H1 (cell line): ENCODE results near the gene NOSIP. TPM values are rescaled to one million over a fixed set of nuclear protein-coding genes. Genes with fewer than 3 reads are reported as not detected.

Experiments
- CTCF ChIA-PET: fragments of 300-600 bp; sonication (Branson Sonifier 250); formaldehyde crosslinking; loops from one replicate; lab custom pipeline; 2021; ENCODE audit not compliant: partially characterized antibody; lab: Charles Lee
- POLR2A ChIA-PET: fragments of 300-600 bp; sonication (Branson Sonifier 250); formaldehyde crosslinking; loops from one replicate; lab custom pipeline; 2021; ENCODE audit warnings: inconsistent platforms; ENCODE audit not compliant: partially characterized antibody; lab: Charles Lee
- DNase-seq, 2 experiments: peaks; one replicate each; pipeline versions ENCODE4 v3.0.0 to v3.0.0-alpha.2; 2010 to 2022; ENCODE audit warnings: low spot score in 2 of 2, low read depth in 1 of 2, mixed read lengths in 1 of 2
- FAIRE-seq: peaks from 2 replicates; lab custom pipeline; 2011; peaks lifted over from hg19 to GRCh38; lab: Jason Lieb, UNC
- H2AFZ ChIP-seq: 2 replicates; pipeline ENCODE4 v1.8.1; 2012; ENCODE audit warnings: low read length, inconsistent platforms
- H2AK5ac ChIP-seq: 2 replicates; pipeline ENCODE4 v1.6.1; 2013; ENCODE audit warnings: low read depth, low read length
- H2BK120ac ChIP-seq: replicated peaks from 2 replicates; pipeline ENCODE3; 2013; ENCODE audit warnings: low read depth, low read length, inconsistent platforms
- H2BK12ac ChIP-seq: 2 replicates; pipeline ENCODE4 v1.6.1; 2013; ENCODE audit warnings: low read depth, low read length
- H2BK15ac ChIP-seq: 2 replicates; pipeline ENCODE4 v1.6.1; 2013; ENCODE audit warnings: low read length
- H2BK20ac ChIP-seq: 2 replicates; pipeline ENCODE4 v1.6.1; 2013; ENCODE audit warnings: low read length
- H2BK5ac ChIP-seq: 2 replicates; pipeline ENCODE4 v1.6.1; 2013; ENCODE audit warnings: low read depth, low read length
- H3K14ac ChIP-seq: 2 replicates; pipeline ENCODE4 v1.6.1; 2013; ENCODE audit warnings: inconsistent platforms; ENCODE audit not compliant: insufficient read length
- H3K18ac ChIP-seq: 2 replicates; pipeline ENCODE4 v1.6.1; 2013; ENCODE audit warnings: low read length; ENCODE audit errors: extremely low read depth
- H3K23ac ChIP-seq: 2 replicates; pipeline ENCODE4 v1.6.1; 2013; ENCODE audit warnings: inconsistent platforms; ENCODE audit not compliant: insufficient read length
- H3K23me2 ChIP-seq: 2 replicates; pipeline ENCODE4 v1.6.1; 2013; ENCODE audit warnings: low read depth, low read length
- H3K27ac ChIP-seq: 2 replicates; pipeline ENCODE4 v1.6.1; 2011; ENCODE audit warnings: low read depth, low read length, inconsistent platforms
- H3K27me3 ChIP-seq, 4 experiments: replicated peaks in 1 of 4; 1 replicate in 1 of 4; 2 replicates in 3 of 4; pipeline versions ENCODE4 v1.6.1 to v1.8.1; 2011 to 2013; ENCODE audit warnings: low read length in 3 of 4, mild to moderate bottlenecking in 3 of 4, inconsistent platforms in 2 of 4, mixed read lengths in 2 of 4, moderate library complexity in 1 of 4; ENCODE audit not compliant: control insufficient read depth in 3 of 4, insufficient read depth in 3 of 4; ENCODE audit errors: extremely low read depth in 1 of 4
- H3K36me3 ChIP-seq, 4 experiments: 2 replicates each; pipeline versions ENCODE4 v1.6.1 to v1.8.1; 2011 to 2013; ENCODE audit warnings: mild to moderate bottlenecking in 4 of 4, low read length in 3 of 4, moderate library complexity in 2 of 4, control low read depth in 1 of 4, inconsistent platforms in 1 of 4; ENCODE audit not compliant: insufficient read depth in 4 of 4, control insufficient read depth in 2 of 4
- H3K4ac ChIP-seq: replicated peaks from 2 replicates; pipeline ENCODE3; 2013; ENCODE audit warnings: low read length, low read depth, mixed read lengths, inconsistent platforms; ENCODE audit not compliant: insufficient read length
- H3K4me1 ChIP-seq, 4 experiments: replicated peaks in 1 of 4; 1 replicate in 1 of 4; 2 replicates in 3 of 4; pipeline versions ENCODE4 v1.6.1 to v1.8.1; 2011 to 2013; ENCODE audit warnings: low read length in 3 of 4, inconsistent platforms in 2 of 4, mixed read lengths in 1 of 4; ENCODE audit not compliant: insufficient read depth in 4 of 4, control insufficient read depth in 3 of 4
- H3K4me2 ChIP-seq, 2 experiments: 2 replicates each; pipeline versions ENCODE4 v1.6.1 to v1.8.1; 2011 to 2013; ENCODE audit warnings: low read depth in 2 of 2, low read length in 2 of 2, control low read depth in 1 of 2, inconsistent platforms in 1 of 2, mild to moderate bottlenecking in 1 of 2; ENCODE audit not compliant: insufficient read depth in 1 of 2
- H3K4me3 ChIP-seq, 4 experiments: fragments of 200-600, 300-600 bp in 1 of 4; sonication (generic), shearing (Covaris generic), sonication (Bioruptor Twin) in 1 of 4; 2 replicates each; pipeline versions ENCODE4 v1.5.1 to v1.8.1; 2011 to 2016; ENCODE audit warnings: low read length in 4 of 4, low read depth in 3 of 4, control low read depth in 2 of 4, inconsistent platforms in 2 of 4, mild to moderate bottlenecking in 2 of 4, mixed read lengths in 1 of 4, moderate library complexity in 1 of 4; ENCODE audit not compliant: insufficient read depth in 2 of 4; ENCODE audit errors: extremely low read depth in 1 of 4
- H3K56ac ChIP-seq: replicated peaks from 2 replicates; pipeline ENCODE3; 2013; ENCODE audit warnings: low read depth, mild to moderate bottlenecking, mixed read lengths, low read length, inconsistent platforms; ENCODE audit not compliant: insufficient read length
- H3K79me1 ChIP-seq: 2 replicates; pipeline ENCODE4 v1.6.1; 2013; ENCODE audit warnings: low read depth, low read length, control low read depth
- H3K79me2 ChIP-seq, 2 experiments: 2 replicates each; pipeline versions ENCODE4 v1.6.1 to v1.8.1; 2012 to 2013; ENCODE audit warnings: low read length in 2 of 2, mild to moderate bottlenecking in 2 of 2, inconsistent platforms in 1 of 2; ENCODE audit not compliant: insufficient read depth in 2 of 2, control insufficient read depth in 1 of 2
- H3K9ac ChIP-seq, 4 experiments: replicated peaks in 1 of 4; 1 replicate in 1 of 4; 2 replicates in 3 of 4; pipeline versions ENCODE4 v1.6.1 to v1.8.1; 2011 to 2013; ENCODE audit warnings: low read depth in 3 of 4, low read length in 3 of 4, control low read depth in 2 of 4, mild to moderate bottlenecking in 2 of 4, moderate library complexity in 2 of 4, inconsistent platforms in 1 of 4; ENCODE audit errors: extremely low read depth in 1 of 4
- H3K9me3 ChIP-seq, 2 experiments: 2 replicates each; pipeline versions ENCODE4 v1.6.1 to v1.8.1; 2012 to 2013; ENCODE audit warnings: mild to moderate bottlenecking in 2 of 2, moderate library complexity in 2 of 2, control low read depth in 1 of 2, inconsistent platforms in 1 of 2, low read depth in 1 of 2, low read length in 1 of 2, mixed read lengths in 1 of 2; ENCODE audit not compliant: insufficient read depth in 2 of 2
- H4K20me1 ChIP-seq, 2 experiments: replicated peaks in 1 of 2; 2 replicates each; pipeline versions ENCODE3 to v1.8.1; 2011 to 2013; ENCODE audit warnings: inconsistent platforms in 2 of 2, low read length in 2 of 2, mild to moderate bottlenecking in 1 of 2; ENCODE audit not compliant: insufficient read depth in 2 of 2, control insufficient read depth in 1 of 2
- H4K5ac ChIP-seq: 2 replicates; pipeline ENCODE4 v1.6.1; 2013; ENCODE audit warnings: low read length, low read depth, mixed read lengths, inconsistent platforms; ENCODE audit not compliant: insufficient read length
- H4K8ac ChIP-seq: 2 replicates; pipeline ENCODE4 v1.8.0; 2013; ENCODE audit warnings: mild to moderate bottlenecking, moderate library complexity, low read length, inconsistent platforms; ENCODE audit not compliant: insufficient read depth; ENCODE audit errors: extremely low read depth
- H4K91ac ChIP-seq: replicated peaks from 2 replicates; pipeline ENCODE3; 2013; ENCODE audit warnings: low read length, mixed read lengths, inconsistent platforms; ENCODE audit not compliant: insufficient read length
- ATF3 ChIP-seq: IDR thresholded peaks from 2 replicates; pipeline ENCODE4 v1.6.1; 2011; ENCODE audit warnings: low read depth, mild to moderate bottlenecking, low read length; ENCODE audit not compliant: insufficient read depth
- BACH1 ChIP-seq: IDR thresholded peaks from 2 replicates; pipeline ENCODE4 v1.6.1; 2012; ENCODE audit warnings: low read length, improper control_type of control experiment
- CEBPB ChIP-seq: IDR thresholded peaks from 2 replicates; pipeline ENCODE4 v1.6.1; 2012; ENCODE audit warnings: low read depth, low read length
- EZH2 ChIP-seq: fragments of 200-600 bp; sonication (generic); IDR thresholded peaks from 2 replicates; pipeline ENCODE4 v1.7.1; 2012; ENCODE audit warnings: low read depth, mild to moderate bottlenecking, moderate library complexity, low read length, inconsistent platforms; ENCODE audit not compliant: severe bottlenecking
- FOSL1 ChIP-seq: IDR thresholded peaks from 2 replicates; pipeline ENCODE4 v1.6.1; 2011; ENCODE audit warnings: mild to moderate bottlenecking, low read depth, low read length, moderate library complexity; ENCODE audit not compliant: insufficient read depth
- GTF2F1 ChIP-seq: IDR thresholded peaks from 2 replicates; pipeline ENCODE4 v1.6.1; 2012; ENCODE audit warnings: low read depth, low read length, improper control_type of control experiment, borderline replicate concordance
- JUND ChIP-seq: IDR thresholded peaks from 2 replicates; pipeline ENCODE4 v1.6.1; 2011; ENCODE audit warnings: mild to moderate bottlenecking, improper control_type of control experiment, low read length
- NANOG ChIP-seq: IDR thresholded peaks from 2 replicates; pipeline ENCODE4 v1.6.1; 2011; ENCODE audit warnings: low read length, low read depth, mild to moderate bottlenecking, inconsistent platforms; ENCODE audit not compliant: insufficient read depth, poor library complexity, severe bottlenecking
- RAD21 ChIP-seq, 2 experiments: IDR thresholded peaks in 1 of 2; conservative IDR thresholded peaks in 1 of 2; 2 replicates each; pipeline ENCODE4 v1.6.1; 2011; ENCODE audit warnings: low read depth in 2 of 2, low read length in 2 of 2, improper control_type of control experiment in 1 of 2, inconsistent platforms in 1 of 2, mild to moderate bottlenecking in 1 of 2, moderate library complexity in 1 of 2
- RBBP5 ChIP-seq: IDR thresholded peaks from 2 replicates; pipeline ENCODE4 v1.7.1; 2012; ENCODE audit warnings: low read depth, mild to moderate bottlenecking, inconsistent platforms, low read length, moderate library complexity, borderline replicate concordance
- TAF1 ChIP-seq: IDR thresholded peaks from 2 replicates; pipeline ENCODE4 v1.6.1; 2011; ENCODE audit warnings: mild to moderate bottlenecking, low read depth, low read length
- USF2 ChIP-seq: IDR thresholded peaks from 2 replicates; pipeline ENCODE4 v1.6.1; 2011; ENCODE audit warnings: low read length, improper control_type of control experiment
- WGBS, 2 experiments: shearing (Covaris generic) in 1 of 2; methylation state at CpG; one replicate each; pipeline versions ENCODE4 v1.1.6 to v1.1.7; 2013 to 2015; ENCODE audit warnings: low lambda C conversion rate in 2 of 2, mixed read lengths in 2 of 2, inconsistent platforms in 1 of 2, low coverage in 1 of 2, missing lambda C conversion rate in 1 of 2; ENCODE audit not compliant: insufficient replicate concordance in 2 of 2, insufficient coverage in 1 of 2, insufficient read length in 1 of 2; ENCODE audit errors: extremely low coverage in 1 of 2, missing lambda C conversion rate in 1 of 2; 5-methylcytosine and 5-hydroxymethylcytosine counted together
- polyA plus RNA-seq, 7 experiments: library from polyadenylated mRNA; depleted of rRNA in 3 of 7; stranded (reverse) in 5 of 7; unstranded in 2 of 7; fragments of >200 nt in 5 of 7; fragments of 200-250 nt in 2 of 7; gene quantifications; 1 replicate in 5 of 7; 2 replicates in 1 of 7; 4 replicates in 1 of 7; pipeline versions ENCODE4 v1.2.1 to v1.2.3, GENCODE V29; 2011 to 2013; ENCODE audit warnings: missing spikeins in 2 of 7, mixed read lengths in 2 of 7
- total RNA-seq: library from RNA; stranded (reverse); fragmentation: NEBNext Ultra II Directional; extraction: Animal tissue kit (Norgen Biotek cat#: 25700); gene quantifications from 2 replicates; pipeline ENCODE4 v1.2.1, GENCODE V29; 2021

Gene NOSIP
- total and polyA plus RNA-seq, 2 of the 8 experiments (the other 6 are each of a cell fraction or from before 2014, with no cell fraction given): 85.1 to 192 TPM

GRCh38 chr19:49542446-49542845 lies 37.9 kb downstream of the NOSIP start:
- CTCF ChIA-PET: interaction anchor here (0.8 to 8.0 kb wide), 4 partner anchors 8 to 27 kb away, joined by 4 to 56 read pairs (median 6); no protein-coding TSS in a partner anchor
- TF ChIP-seq NANOG (no peak), RAD21 (IDR thresholded peaks at IDR 0.05 in 1 of 2, conservative IDR thresholded peaks at IDR 0.05 in 1 of 2; ENCODE audit: low read depth in 2 of 2, low read length in 2 of 2) (no peak), USF2 (no peak), BACH1 (no peak), JUND (no peak), EZH2 (no peak), CEBPB (no peak), RBBP5 (no peak), GTF2F1 (no peak), TAF1 (no peak), FOSL1 (no peak), ATF3 (no peak)

More at GRCh38 chr19:49542446-49542845, 37.9 kb downstream of the NOSIP start:
- Histone ChIP-seq H3K79me2 (no peaks in the 10 kb centered on the region), H3K27me3 (no peaks in the 10 kb centered on the region), H2BK120ac (no peak overlapping the region), H3K18ac (no peak overlapping the region), H3K14ac (no peak overlapping the region), H3K9ac (no peak overlapping the region), H3K79me1 (no peaks in the 10 kb centered on the region), H2AK5ac (no peak overlapping the region), H3K4me1 (no peaks in the 10 kb centered on the region), H4K8ac (no peak overlapping the region), H4K5ac (no peak overlapping the region), H2BK12ac (no peak overlapping the region), H3K36me3 (no peaks in the 10 kb centered on the region; a peak in 1 of 8 replicates), H3K23me2 (no peaks in the 10 kb centered on the region), H2BK20ac (no peak overlapping the region), H3K27ac (no peak overlapping the region), H2BK5ac (no peak overlapping the region), H2BK15ac (no peak overlapping the region), H4K20me1 (no peaks in the 10 kb centered on the region), H2AFZ (no peak overlapping the region), H3K4ac (no peak overlapping the region), H3K4me3 (no peak overlapping the region), H3K56ac (no peak overlapping the region), H3K9me3 (no peaks in the 10 kb centered on the region), H4K91ac (no peak overlapping the region), H3K4me2 (no peak overlapping the region), H3K23ac (no peak overlapping the region)
- WGBS, 2 experiments: 89% methylated on average over 16 of the region's 16 CpGs; no CpG with 5 or more reads in 1 of the 2 experiments
- no peak for FAIRE-seq
- POLR2A ChIA-PET: interaction anchor here (2.9 to 3.5 kb wide), 2 partner anchors 9 to 38 kb away, joined by 14 to 15 read pairs; partner anchors contain the start of genes NOSIP and PRRG2
- no peak for DNase-seq
